ENCODE data around the gene ATAD3A.

The ATAD3A gene

DNA sequence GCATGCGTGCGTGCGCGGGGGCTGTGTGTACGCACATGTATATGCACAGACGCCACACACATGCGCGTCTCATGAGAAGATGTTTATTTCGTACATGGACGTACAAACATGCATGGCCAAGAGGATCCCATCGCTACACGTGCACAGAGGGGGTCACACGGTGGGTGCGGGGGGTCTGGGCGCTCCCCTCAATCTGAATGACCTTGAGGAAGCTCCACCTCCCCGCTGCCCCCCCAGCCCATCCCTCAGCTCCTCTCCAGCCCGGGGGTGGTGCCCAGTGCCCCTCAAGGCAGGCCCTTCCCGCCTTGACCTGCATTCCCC lies 27.0 kb downstream of the ATAD3A start:
- DNase-seq (ENCODE audit: low read depth in 4 of 4, low spot score in 1 of 4) = no peak

DNA sequence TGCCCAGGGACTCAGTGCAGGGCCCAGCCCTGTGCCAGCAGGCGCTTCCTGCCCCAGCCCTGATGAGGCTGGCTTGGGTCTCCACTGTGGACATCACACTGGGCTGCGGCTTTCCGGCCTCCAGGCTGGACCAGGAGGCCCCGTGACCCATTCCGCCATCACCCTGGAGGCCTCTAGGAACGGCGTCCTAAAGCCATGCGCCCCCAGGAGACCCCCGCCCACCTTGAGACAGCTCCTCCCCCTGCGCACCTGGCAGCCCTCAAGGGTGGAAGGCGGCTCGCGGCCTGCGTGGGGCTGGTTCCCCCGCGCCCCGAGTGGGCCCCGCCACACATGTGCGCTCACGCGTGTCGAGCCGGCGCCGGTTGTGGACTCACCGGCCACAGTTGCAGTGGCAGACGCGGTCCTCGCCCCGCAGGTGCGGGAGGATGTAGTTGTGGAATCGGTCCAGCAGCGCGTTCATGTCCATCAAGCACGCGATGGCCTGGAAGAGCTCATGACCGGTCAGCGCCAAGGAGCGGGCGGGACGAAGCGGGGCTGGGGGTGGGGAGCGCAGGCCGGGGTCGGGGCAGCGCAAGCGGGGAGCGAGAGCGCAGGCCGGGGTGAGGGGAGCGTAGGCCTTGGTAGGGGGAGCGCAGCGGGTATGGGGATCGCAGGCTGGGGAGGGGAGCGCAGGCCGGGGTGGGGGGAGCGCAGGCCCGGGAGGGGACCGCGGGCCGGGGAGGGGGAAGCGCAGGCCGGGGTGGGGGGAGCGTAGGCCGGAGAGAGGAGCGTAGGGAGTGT lies 27.5 kb downstream of the ATAD3A start:
- no peak for DNase-seq (ENCODE audit: low read depth in 4 of 4, low spot score in 1 of 4)

DNA sequence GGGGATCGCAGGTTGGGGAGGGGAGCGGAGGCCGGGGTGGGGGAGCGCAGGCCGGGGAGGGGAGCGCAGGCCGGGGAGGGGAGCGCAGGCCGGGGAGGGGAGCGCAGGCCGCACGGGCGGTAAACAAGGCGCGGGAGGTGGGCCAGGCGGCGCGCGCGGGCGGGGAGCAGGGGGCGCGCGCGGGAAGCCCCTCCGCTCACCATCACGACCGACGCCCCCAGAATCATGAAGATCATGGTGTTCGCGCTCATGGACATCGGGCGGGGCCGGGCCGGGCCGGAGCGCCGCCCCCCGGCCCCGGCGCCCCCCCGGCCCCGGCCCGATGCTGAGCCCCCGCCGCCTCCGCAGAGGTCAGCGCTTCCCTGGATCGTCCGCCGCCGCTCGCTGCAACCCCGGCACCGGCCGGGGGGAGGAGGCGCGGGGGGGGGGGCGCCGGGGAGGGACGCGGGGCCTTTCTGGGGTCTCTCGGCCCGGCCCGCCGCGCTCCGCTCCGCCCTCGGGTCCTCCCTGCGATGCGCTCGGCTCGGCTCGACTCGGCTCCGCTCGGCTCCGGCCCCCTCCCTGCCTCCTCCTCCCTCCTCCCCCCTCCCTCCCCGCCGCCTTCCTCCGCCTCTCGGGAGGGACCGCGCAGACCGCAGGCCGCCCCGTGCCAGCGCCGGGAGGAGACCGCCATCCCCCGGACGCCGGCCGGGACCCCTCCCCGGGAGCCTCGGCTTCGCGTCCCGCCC lies 28.3 kb downstream of the ATAD3A start, which contains the start of gene TMEM240:
Gene TMEM240, minus strand, starts transcription at position 535 of the 728 bp plus-strand sequence. Its CDS starts 278 bp downstream, at position 257.
- DNase-seq (ENCODE audit: low read depth in 4 of 4, low spot score in 1 of 4) = peak in 3 of 4 experiments; percentile 44 to 63 (median 45)

DNA sequence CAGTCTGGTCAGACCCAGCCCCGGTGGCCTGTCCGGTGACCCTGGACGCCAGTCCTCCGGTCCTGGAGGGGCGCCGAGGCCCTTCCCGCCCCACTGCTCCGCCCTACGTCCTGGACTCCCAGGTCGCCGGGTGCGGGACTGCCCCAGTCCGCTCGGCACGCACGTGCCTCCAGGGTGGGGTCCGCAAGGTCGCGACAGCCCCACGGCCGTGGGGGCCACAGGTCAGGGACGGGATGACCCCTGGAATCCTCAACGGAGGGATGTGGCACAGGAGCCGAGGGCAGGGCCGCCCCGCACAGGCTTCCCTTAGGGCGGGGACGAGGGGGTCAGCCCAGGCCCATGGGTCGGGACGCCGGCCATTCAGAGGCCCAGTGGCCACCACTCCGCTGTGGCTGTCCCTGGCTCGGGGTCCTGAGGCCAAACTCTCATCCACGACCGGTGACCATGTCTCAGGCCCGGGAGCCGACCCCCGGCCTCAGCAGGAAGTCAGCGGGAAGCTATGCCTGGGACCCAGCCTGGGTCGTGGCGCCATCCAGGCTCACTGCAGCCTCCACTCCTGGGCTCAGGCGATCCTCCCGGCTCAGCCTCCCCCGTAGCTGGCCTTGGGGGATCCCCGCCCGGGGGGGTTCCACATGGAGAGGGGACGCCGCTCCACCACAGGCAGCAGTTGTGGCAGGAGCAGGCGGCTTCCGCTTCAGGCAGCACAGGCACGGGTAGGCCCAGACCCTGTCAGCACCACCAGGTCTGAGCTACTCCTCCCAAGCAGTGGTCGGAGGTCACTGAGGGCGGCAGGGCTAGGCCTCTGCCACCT lies 29.1 kb downstream of the ATAD3A start:
- no peak for DNase-seq (ENCODE audit: low read depth in 4 of 4, low spot score in 1 of 4)

DNA sequence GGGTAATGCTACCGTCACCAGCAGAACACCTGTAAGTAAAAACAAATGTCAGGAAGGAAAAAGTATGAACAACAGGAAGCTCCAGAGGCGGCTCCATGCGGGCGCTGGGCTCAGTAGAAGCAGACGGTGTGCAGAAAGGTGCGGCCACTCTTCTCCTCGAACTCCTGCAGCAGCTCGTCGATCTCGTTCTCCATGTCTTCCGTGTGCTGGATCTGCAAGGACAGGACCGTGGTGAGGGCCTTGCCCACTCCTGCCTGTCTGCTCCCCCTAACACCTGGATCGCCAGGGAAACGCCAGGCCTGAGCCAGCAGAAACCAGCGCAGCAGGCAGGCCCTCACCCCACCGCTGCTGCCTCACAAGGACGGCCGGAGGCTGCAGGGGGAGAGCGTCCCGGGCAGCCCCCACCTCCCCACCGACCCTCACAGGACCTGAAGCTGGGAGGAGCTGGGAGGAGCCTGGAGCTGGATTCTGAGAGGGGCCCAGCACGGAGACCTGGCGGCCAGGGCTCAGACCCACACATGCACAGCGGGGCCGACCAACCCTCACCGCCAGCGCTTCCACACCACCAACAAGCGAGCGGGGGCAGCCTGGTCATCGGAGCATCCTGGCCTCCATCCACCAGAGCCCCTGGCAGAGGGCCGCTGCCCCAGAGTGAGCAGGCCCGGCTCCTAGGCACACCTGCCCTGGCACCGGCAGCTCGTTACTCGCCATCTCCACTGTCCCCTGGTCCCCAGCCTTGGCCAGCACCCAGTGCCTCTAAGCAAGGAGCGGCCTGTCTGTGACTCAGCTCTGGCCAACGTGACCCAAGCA lies 30.2 kb downstream of the ATAD3A start:
- no peak for DNase-seq (ENCODE audit: low read depth in 4 of 4, low spot score in 1 of 4)

DNA sequence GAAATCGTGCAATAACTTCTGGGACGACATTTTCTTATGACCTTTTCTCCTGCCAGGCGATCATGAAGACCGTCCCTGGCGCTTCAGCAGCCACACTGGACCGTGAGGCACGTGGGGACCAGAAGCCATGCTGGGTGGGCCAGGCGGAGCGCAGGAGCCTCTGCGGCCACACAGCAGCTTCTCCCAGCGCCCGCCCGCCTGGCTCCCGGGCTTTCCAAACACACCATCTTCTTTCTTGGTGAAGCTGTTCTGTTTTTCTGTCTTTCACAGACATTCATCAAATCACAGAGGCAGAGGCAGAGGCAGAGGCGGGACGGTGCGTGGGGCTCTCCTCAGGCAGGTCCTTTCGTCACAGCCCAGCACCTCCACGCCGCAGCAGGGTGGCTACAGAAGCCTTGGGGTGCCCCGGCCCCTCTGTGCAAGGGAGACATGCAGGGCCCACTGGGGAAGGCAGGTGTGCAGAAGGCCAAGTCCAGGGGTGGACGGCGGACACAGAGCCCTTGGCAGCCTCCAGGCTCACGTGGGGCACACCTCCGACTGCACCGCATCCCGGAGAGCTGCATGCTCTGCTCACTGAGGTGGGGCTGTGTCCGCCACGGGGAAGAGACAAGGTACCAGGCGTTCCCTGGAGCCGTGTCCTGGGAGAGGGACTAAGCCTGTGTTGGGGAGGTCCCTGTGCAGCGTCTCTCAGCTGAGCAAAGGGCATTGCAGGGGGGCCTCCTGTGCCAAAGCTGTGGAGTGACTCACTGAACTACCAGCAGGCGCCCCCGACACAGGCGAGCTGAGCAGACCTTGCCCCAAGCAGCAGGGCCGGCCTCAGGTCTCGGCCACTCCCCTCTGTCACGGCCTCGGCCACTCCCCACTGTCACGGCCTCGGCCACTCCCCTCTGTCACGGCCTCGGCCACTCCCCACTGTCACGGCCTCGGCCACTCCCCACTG lies 31.1 kb downstream of the ATAD3A start:
- DNase-seq (ENCODE audit: low read depth in 4 of 4, low spot score in 1 of 4) = no peak

DNA sequence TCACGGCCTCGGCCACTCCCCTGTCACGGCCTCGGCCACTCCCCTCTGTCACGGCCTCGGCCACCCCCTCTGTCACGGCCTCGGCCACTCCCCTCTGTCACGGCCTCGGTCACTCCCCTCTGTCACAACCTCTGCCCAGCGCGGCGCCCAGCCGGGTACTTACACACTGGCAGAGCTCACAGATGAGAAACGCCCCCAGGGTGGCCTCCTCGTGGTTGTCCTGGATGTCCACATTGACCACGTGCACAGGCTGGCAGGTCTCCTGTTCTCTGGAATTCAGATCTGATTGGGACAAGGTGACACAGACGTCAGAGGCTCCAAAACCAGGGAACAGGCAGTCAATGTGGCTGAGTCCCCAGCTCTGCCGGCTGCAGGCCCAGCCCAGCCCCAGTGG lies 31.7 kb downstream of the ATAD3A start:
- DNase-seq (ENCODE audit: low read depth in 4 of 4, low spot score in 1 of 4) = no peak

DNA sequence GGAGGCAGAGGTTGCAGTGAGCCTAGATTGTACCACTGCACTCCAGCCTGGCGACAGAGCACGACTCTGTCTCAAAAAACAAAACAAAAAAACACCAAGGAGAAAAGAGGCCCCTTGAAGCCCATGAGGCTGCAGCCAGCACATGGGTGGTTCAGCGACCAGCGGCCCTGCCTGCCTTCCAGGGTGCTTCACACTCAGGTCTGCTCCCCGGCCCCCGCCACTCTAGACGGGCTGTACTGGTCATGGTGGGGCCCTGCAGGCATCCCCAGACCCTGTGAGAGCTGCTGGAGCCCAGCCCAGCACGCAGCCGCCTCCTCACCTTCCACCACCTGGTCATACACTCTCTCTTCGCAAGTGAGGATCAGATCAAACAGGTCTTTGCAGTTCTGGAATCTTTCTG lies 32.6 kb downstream of the ATAD3A start:
- DNase-seq (ENCODE audit: low read depth in 4 of 4, low spot score in 1 of 4) = no peak

DNA sequence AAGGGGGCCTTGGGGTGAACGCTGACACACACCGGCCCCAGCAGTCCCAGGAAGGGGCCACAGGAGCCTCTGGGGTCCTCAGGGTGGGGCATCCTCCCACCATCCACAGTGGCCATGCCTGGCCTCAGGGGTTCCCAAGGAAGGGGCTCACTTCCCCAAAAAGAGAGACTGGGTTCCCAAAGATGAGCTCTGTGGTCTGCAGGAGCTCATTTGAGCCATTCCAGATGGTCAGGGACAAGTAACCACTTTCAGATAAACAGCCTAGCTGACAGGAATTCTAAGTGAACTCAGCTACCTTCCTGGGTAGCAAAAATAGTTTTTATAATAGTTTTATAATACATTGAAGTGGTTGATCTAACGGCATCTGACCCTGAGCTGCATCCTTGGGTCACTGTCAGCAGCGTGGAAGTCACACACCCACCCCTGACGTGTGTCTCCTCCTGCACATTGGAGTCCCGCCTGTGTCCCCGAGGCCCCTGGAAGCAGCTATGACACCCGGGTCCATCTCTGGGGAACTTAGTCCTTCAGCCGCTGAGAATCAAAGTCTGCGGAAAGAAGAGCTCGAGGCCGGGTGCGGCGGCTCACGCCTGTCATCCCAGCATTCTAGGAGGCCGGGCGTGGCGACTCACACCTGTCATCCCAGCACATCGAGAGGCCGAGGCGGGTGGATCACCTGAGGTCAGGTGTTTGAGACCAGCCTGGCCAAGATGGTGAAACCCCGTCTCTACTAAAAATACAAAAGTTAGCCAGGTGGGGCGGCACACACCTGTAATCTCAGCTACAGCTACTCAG lies 34.2 kb downstream of the ATAD3A start:
- no peak for DNase-seq (ENCODE audit: low read depth in 4 of 4, low spot score in 1 of 4)

DNA sequence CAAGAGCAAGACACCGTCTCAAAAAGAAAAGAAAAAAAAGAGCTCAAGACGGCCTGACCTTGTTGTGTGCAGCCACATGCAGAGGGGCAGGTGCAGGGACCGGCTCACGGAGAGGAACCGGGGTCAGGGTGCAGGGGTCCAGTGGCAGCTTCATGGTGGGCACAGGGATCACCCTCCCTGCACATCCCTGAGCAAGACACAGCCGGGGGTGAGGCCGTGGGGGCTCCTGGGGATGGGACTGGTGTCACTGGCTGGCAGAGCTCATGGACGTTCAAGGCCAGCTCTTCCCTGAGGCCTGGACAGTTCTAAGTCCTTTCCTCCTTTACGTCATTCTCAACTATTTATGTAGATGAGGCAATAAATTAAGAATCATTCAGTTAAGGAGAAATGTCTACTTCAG lies 35.0 kb downstream of the ATAD3A start:
- DNase-seq (ENCODE audit: low read depth in 4 of 4, low spot score in 1 of 4) = no peak

DNA sequence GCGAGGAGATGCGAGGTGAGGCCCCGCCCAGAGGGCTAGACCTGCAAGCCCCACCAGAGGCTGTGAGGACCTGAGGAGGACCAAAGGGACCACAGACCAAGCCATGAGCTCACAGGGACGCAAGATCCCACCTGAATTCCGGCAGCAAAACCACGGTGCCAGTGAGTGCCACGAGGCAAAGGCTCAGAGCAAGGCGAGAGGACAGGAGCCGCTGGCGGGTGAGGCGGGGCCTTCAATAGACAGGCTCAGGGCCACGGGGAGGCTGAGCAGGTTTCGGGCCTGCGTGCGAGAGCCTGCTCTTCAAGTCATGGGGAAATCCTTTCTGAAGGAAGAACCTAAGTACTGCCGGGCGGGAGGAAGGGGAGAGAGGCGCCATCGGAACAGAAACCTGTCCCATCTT lies 35.5 kb downstream of the ATAD3A start:
- no peak for DNase-seq (ENCODE audit: low read depth in 4 of 4, low spot score in 1 of 4)

DNA sequence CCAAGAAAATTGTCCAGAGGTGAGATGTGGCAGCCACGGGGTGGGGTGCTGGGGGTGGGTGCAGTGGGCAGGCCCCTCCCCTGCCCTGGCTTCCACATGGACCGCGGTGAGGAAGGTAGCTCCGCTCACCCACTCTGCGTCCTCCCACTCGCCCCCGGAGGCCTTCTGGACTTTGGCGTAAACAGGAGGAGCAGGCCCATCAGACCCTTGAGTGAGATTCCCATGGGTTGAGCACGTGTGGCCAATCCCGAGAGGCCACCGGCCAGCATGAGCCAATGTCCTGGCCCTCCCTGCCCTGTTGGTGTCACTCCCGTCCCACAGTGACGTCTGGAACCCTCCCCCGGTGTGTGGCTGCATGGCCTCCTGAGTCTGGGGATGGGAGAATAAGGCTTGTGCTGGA lies 36.6 kb downstream of the ATAD3A start:
- no peak for DNase-seq (ENCODE audit: low read depth in 4 of 4, low spot score in 1 of 4)

DNA sequence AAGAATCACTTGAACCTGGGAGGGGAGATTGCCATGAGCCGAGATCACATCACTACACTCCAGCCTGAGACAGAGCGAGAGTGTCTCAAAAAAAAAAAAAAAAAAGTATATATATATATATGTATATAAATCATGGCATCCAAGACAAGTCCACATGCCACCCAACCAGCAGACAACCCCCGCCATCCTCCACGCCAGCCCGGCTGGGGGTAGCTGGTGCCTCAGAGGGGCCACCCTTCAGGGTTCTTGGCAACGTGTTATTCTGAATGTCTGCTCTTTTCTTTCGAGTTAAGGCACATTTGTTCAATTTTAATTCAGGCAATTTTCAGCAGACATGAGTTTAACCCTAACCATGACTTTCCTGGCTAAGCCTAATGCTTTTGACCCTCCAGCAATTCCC lies 38.1 kb downstream of the ATAD3A start:
- no peak for DNase-seq (ENCODE audit: low read depth in 4 of 4, low spot score in 1 of 4)

DNA sequence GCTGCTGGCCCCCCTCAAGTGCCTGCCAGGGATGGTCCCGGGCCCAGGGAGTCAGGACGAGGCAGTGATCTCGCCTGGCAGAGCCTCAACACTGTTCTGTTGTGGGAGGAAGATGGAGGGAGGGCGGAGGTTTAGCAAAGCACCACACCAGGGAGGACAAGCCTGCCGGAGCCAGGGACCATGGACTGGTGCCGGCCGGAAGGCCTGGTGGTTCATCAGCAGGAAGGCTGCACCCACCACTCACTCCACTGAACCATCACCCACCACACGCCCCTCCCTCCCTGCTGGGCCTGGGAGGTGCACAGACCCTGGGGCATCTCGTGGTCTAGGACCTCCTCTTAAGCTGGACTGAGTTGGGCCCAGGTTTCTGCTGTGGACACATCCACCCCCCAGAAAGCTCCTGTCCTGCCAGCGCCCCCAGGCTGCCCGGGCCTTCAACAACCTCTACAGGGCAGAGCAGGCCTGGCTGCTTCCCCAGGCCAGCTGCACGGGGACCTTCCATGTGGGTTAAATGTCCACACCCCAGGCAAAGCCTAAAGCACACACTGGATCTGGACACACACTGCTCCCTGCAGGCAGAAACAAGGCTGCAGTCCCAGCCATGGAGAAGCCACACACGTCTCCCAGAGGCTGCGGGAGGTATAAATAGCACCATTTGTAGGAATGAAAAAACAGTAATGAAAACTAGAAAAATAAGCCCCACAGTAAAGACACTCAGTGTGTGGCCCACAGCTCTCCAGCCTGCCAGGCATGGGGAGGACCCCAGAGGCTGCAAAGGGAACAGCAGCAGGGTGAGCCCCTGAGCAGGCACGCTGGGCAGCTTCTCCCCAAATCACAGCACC lies 38.9 kb downstream of the ATAD3A start:
- DNase-seq (ENCODE audit: low read depth in 4 of 4, low spot score in 1 of 4) = no peak

DNA sequence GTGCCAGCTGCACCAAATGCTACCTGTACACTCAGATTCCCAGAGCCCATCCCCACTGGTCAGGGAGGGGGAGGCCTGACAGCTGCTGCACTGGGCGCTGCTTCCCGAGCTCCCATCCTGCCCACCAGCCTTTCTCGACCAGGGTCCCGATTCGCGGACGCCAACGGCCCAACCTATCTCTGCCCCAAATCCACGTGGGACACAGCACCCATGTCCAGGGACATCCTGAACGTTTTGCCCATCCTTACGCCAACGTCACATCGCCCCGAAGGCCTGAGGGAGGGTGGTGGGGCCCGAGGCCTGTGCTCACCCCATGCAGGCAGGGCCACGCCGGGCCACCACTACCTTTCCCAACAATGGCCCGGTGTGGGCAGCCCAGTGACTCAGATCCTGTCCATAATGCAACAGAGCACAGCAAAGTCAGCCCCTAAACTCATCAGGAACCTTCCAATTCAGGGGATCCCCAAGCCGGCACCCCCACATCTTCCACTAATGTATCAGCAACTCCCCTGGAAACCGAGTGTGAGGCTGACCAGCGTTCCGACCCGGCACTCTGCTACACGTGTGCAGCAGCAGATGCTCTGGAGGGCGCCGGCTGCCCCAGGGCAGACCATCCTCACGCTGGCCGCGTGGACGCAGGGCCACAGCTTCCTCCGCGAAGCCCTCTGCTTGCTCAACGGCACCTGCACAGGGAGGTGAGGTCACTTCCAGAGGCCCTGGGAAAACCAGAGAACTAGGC lies 39.7 kb downstream of the ATAD3A start:
- DNase-seq (ENCODE audit: low read depth in 4 of 4, low spot score in 1 of 4) = no peak

DNA sequence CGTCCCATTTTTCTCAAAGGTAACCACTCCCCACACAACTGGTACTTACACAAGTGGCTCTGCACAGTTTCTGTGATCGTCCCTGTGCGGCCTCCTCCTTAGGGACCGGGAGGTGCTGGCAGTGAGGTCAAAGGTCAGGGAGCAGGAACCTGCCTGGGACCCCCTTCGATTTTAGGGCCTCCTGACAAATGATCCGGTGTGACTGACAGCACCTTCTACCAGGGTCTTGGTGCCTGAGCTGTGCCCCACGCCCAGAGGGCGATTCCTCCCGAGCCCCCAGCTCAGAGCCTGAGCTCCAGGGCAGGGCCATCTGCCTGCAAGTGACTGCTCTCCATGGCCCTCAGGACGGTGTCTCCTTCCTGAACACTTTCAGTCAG lies 40.3 kb downstream of the ATAD3A start:
- DNase-seq (ENCODE audit: low read depth in 4 of 4, low spot score in 1 of 4) = no peak

DNA sequence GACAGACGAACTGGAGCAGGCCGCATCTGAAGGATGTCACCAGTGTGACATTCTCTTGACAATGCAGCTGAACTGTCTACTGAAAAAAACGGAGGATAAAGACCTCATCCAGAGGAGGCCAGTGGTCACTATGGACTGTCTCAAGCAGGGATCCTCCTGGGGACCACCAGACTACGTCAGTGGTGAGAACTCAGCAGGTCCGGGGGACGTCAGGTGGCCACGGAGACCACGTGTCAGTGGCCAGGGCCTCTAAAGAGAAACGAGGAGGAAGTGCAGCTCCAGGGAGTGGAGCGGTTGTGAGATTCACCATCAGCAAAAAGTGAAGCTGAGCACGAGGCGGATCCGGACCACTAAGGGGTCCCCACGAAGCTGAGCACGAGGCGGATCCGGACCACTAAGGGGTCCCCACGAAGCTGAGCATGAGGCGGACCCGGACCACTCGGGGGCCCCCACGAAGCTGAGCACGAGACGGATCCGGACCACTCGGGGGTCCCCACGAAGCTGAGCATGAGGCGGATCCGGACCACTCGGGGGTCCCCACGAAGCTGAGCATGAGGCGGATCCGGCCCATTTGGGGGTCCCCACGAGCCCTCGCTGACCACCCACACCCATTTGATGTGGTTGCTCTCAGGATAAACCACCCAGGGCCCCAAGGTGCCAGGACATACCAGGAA lies 42.0 kb downstream of the ATAD3A start:
- DNase-seq (ENCODE audit: low read depth in 4 of 4, low spot score in 1 of 4) = no peak
